ENCODE data around the gene CCDC6. TPM values are rescaled to one million over a fixed set of nuclear protein-coding genes. Genes with fewer than 3 reads are reported as not detected.

The CCDC6 gene
- total and polyA plus RNA-seq, 9 of the 15 experiments (the other 6 are each of a cell fraction or from before 2014, with no cell fraction given): 10.4 to 41.0 (median 20.9) TPM

DNA sequence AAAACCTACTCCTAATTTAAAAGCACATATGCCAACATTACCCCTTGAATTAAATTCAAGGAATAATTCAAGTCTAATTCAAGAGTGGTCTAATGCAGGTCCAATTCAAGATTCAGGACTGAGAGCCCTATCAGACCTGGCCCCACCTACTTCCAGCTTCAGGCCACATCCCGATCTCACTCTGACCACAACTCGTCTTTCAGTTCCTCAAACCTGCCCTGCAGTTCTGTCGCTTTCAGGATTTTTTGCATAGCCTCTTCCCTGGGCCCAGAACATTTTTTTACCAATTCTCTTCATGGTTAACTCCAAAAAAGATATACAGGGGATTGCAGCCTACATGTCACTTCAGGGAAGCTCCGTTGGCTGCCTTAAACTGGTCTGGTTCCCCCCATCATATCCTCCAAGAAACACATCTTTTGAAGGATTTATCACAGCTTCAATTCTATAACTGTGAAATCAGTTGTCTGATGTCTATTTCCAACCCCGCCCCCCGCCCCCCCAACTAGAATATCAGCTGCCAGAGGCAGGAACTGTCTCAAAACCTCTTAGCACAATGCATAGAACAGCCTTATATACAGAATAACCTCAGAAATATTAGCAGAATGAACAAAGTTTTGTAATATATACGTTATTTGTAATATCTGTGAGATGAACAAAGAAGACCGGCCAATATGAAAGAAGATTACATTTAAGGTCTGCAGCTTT, 20.8 kb downstream of the CCDC6 start (continued):
- TF ChIP-seq, protein P1, sequence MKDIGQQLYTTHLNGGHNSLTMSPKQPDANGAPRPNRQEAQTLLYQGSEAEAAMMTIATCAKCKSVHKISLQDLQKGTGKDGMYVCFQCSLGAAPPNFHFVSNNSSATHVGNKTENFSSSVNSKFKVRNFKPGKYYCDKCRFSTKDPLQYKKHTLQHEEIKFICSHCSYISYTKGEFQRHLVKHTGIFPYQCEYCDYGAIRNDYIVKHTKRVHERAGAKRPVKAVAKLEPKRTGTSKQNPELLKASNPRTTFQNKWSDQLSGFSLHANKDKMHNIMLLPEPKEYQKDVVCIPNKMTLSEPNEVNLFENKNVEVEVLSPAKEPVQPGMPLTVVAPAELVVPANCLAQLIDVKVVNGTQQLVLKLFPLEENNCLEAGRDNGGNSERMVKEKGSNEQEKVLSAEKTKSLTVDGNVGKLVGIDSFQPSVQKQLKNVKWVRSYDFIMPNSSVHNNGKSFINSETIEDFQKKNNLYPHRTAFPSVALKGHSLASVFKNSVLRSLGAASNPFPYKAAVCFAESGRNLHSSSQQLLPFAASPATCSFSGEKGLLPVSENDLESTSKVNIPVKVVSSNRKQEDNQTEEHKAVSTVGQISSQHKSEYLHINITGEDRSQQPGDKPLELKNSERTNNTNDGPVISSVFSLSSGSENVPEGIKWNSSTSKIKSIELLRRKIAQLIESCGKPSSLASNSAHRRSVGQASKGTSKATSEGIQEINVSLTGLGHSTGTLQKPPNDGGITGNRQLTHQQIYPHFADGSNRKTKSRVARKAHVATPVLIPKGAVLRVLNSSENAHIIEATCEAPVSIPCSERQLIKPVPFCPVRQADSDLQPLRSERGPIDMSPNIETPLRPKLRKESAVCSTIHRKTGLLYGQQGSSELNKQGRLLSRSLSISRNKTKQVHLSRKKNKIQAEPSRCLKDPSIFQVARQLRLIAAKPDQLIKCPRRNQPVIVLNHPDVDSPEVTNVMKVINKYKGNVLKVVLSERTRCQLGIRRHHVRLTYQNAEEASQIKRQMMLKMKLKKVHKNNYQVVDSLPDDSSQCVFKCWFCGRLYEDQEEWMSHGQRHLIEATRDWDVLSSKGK (CRISPR knock-in tag; IDR thresholded peaks at IDR 0.05): no peak
- no peak for TF ChIP-seq ZNF133 (CRISPR knock-in tag; IDR thresholded peaks at IDR 0.05)
- TF ChIP-seq ZNF217 (CRISPR knock-in tag; IDR thresholded peaks at IDR 0.05): no peak
- no peak for TF ChIP-seq RBM25 (IDR thresholded peaks at IDR 0.05; ENCODE audit: low read depth, low read length, severe bottlenecking)
- no peak for TF ChIP-seq KHSRP (IDR thresholded peaks at IDR 0.05)
- TF ChIP-seq NFIX (CRISPR knock-in tag; IDR thresholded peaks at IDR 0.05; ENCODE audit: low read depth): no peak
- TF ChIP-seq SMARCE1 (IDR thresholded peaks at IDR 0.05): peak; percentile 33; the same call in 1 of the 2 replicates
- TF ChIP-seq TRIM25 (IDR thresholded peaks at IDR 0.05; ENCODE audit: borderline replicate concordance): no peak
- TF ChIP-seq, protein P2, sequence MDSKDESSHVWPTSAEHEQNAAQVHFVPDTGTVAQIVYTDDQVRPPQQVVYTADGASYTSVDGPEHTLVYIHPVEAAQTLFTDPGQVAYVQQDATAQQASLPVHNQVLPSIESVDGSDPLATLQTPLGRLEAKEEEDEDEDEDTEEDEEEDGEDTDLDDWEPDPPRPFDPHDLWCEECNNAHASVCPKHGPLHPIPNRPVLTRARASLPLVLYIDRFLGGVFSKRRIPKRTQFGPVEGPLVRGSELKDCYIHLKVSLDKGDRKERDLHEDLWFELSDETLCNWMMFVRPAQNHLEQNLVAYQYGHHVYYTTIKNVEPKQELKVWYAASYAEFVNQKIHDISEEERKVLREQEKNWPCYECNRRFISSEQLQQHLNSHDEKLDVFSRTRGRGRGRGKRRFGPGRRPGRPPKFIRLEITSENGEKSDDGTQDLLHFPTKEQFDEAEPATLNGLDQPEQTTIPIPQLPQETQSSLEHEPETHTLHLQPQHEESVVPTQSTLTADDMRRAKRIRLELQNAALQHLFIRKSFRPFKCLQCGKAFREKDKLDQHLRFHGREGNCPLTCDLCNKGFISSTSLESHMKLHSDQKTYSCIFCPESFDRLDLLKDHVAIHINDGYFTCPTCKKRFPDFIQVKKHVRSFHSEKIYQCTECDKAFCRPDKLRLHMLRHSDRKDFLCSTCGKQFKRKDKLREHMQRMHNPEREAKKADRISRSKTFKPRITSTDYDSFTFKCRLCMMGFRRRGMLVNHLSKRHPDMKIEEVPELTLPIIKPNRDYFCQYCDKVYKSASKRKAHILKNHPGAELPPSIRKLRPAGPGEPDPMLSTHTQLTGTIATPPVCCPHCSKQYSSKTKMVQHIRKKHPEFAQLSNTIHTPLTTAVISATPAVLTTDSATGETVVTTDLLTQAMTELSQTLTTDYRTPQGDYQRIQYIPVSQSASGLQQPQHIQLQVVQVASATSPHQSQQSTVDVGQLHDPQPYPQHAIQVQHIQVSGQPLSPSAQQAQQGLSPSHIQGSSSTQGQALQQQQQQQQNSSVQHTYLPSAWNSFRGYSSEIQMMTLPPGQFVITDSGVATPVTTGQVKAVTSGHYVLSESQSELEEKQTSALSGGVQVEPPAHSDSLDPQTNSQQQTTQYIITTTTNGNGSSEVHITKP (IDR thresholded peaks at IDR 0.05; ENCODE audit: partially characterized antibody): peak; percentile 85
- no peak for TF ChIP-seq ZMIZ1 (IDR thresholded peaks at IDR 0.05; ENCODE audit: low read depth in 2 of 2, low read length in 2 of 2)
- TF ChIP-seq XRCC5 (IDR thresholded peaks at IDR 0.05; ENCODE audit: low read depth, low read length): no peak
- 0 out of 2 replicates have a peak, but pooled peaks have one; percentile 22 for TF ChIP-seq CREM (IDR thresholded peaks at IDR 0.05; ENCODE audit: low read depth)
- TF ChIP-seq POLR2B (IDR thresholded peaks at IDR 0.05; ENCODE audit: low read depth, partially characterized antibody): no peak
- no peak for TF ChIP-seq KAT7 (CRISPR knock-in tag; IDR thresholded peaks at IDR 0.05; ENCODE audit: borderline replicate concordance)
- TF ChIP-seq NBN (IDR thresholded peaks at IDR 0.05; ENCODE audit: low read depth): peak; percentile 48; the same call in 1 of the 2 replicates
